ENCODE measurements around the gene BCL2L1. TPM values are rescaled to one million over a fixed set of nuclear protein-coding genes. Genes with fewer than 3 reads are reported as not detected.

Gene BCL2L1
- total and polyA plus RNA-seq, 2 donors (not counting 3 experiments of a cell fraction or from before 2014, with no cell fraction given) = 78.0 to 101 TPM

GRCh38 chr20:31690124-31690666, 32.5 kb downstream of the BCL2L1 start:
- intact Hi-C loops (cut with micrococcal nuclease) (no loop called here), dilution Hi-C loops (cut with MboI; ENCODE audit: extremely low pct_ligation_motif_present, low sequenced_read_pairs) (no loop called here)
- BruUV-seq (replicated peaks) = no TSS peak
- TF ChIP-seq EZH2 (IDR thresholded peaks at IDR 0.05; ENCODE audit: borderline replicate concordance, low read depth, low read length, severe bottlenecking) = no peak
- TF ChIP-seq GATA2 (IDR thresholded peaks at IDR 0.05; ENCODE audit: insufficient read depth, insufficient read length, low read depth, low read length) = no peak
- no peak for TF ChIP-seq MYC (IDR thresholded peaks at IDR 0.05; ENCODE audit: low read depth, low read length)
- TF ChIP-seq MAX (IDR thresholded peaks at IDR 0.05; ENCODE audit: insufficient read depth, insufficient read length) = no peak
- TF ChIP-seq CTCF (IDR thresholded peaks at IDR 0.05; ENCODE audit: extremely low read depth in 1 of 2, insufficient read depth in 1 of 2, low read depth in 1 of 2, low read length in 2 of 2) = no peak
- TF ChIP-seq JUN (IDR thresholded peaks at IDR 0.05; ENCODE audit: borderline replicate concordance, insufficient read depth, insufficient read length, low read depth) = no peak
- TF ChIP-seq POLR2A (IDR thresholded peaks at IDR 0.05; ENCODE audit: low read depth, low read length) = no peak
- TF ChIP-seq FOS (IDR thresholded peaks at IDR 0.05; ENCODE audit: borderline replicate concordance, insufficient read depth, low read length) = no peak
- TF ChIP-seq POLR2AphosphoS5 (IDR thresholded peaks at IDR 0.05; ENCODE audit: insufficient read depth, low read depth, low read length) = no peak
- no peak overlapping the region for H3K4me2 ChIP-seq (ENCODE audit: insufficient read depth, low read length)
- peaks cover 87% of the 10 kb centered on the region for H3K79me2 ChIP-seq (ENCODE audit: control insufficient read depth, insufficient read depth, low read length)
- ChIA-PET CTCF (interaction anchor here (2.4 to 5.2 kb wide), 2 partner anchors 28 to 34 kb away, joined by 10 to 26 read pairs; no protein-coding TSS in a partner anchor), POLR2A (no interaction called here)
- H3K9me1 ChIP-seq (replicated peaks; ENCODE audit: control insufficient read depth, extremely low read depth, insufficient read depth, low read length) = no peaks in the 10 kb centered on the region
- H3K27ac ChIP-seq (ENCODE audit: insufficient read depth, low read depth, low read length) = no peak overlapping the region
- H3K9me3 ChIP-seq (replicated peaks; ENCODE audit: control insufficient read depth, insufficient read depth, low read length) = no peaks in the 10 kb centered on the region
- FAIRE-seq (no peak), DNase-seq (ENCODE audit: low read depth, low spot score) (no peak)
- H3K27me3 ChIP-seq (ENCODE audit: control insufficient read depth in 2 of 2, insufficient read depth in 2 of 2, low read length in 2 of 2) = no peaks in the 10 kb centered on the region
- peaks cover 0 to 12% of the 10 kb centered on the region in 2 experiments for H3K36me3 ChIP-seq (ENCODE audit: control insufficient read depth in 2 of 2, extremely low read depth in 1 of 2, insufficient read depth in 2 of 2, low read length in 2 of 2)
- no peak overlapping the region for H3K9ac ChIP-seq (replicated peaks; ENCODE audit: extremely low read depth, insufficient read depth, low read length)
- H3K4me3 ChIP-seq (replicated peaks in 1 of 3; ENCODE audit: insufficient read depth in 1 of 3, low read depth in 1 of 3, low read length in 3 of 3) = no peak overlapping the region
- no peaks in the 10 kb centered on the region for H4K20me1 ChIP-seq (replicated peaks; ENCODE audit: control insufficient read depth, extremely low read depth, insufficient read depth, low read length)
- H2AFZ ChIP-seq (ENCODE audit: low read depth, low read length) = no peak overlapping the region
- H3K4me1 ChIP-seq (ENCODE audit: control insufficient read depth, extremely low read depth, insufficient read depth, low read length) = peaks cover 12% of the 10 kb centered on the region

All from endothelial cell of umbilical vein (primary cell).